ENCODE results near the gene JADE2. TPM values are rescaled to one million over a fixed set of nuclear protein-coding genes. Genes with fewer than 3 reads are reported as not detected.

JADE2 gene
- total and polyA plus RNA-seq, 7 donors, result 4.9 to 53.8 (median 38.5) TPM

DNA sequence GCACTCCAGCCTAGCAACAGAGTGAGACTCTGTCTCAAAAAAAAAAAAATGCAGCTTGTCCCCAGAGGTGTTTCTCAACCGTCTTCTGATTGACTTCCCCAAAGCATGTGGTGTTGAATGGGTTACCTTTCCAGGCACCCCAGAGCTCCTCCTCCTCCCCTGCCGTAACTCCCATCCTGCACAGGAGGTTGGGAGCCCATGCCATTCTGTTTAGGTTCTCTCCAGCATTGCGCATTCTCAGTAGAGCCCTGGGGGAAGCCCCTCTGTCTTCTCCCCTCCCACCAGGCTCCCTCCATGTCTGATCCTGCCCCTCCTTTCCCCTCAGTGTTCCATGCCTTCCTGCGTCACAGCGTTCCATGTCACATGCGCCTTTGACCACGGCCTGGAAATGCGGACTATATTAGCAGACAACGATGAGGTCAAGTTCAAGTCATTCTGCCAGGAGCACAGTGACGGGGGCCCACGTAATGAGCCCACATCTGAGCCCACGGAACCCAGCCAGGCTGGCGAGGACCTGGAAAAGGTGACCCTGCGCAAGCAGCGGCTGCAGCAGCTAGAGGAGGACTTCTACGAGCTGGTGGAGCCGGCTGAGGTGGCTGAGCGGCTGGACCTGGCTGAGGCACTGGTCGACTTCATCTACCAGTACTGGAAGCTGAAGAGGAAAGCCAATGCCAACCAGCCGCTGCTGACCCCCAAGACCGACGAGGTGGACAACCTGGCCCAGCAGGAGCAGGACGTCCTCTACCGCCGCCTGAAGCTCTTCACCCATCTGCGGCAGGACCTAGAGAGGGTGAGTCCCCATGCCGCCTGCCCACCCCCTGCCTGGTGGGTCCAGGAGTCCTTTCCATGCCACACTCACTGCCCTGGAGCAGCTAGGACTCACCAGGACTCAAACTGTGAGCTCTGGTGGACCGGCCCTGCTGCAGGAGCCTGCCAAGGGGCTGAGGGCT lies 40.6 kb downstream of the JADE2 start:
- Histone ChIP-seq H3K4me1 (peaks cover 0 to 46% (median 37%) of the 10 kb centered on the region in 4 donors), H3K36me3 (peaks cover 57 to 95% (median 64%) of the 10 kb centered on the region in 4 donors), H3K4me3 (no peak overlapping the region), H3K27me3 (no peaks in the 10 kb centered on the region), H3K27ac (no peak overlapping the region), H3K9me3 (no peaks in the 10 kb centered on the region)
- WGBS, 2 donors, result 95% methylated on average over 28 of the region's 28 CpGs
- no peak for DNase-seq
- intact Hi-C loops (cut with DNase I), result no loop called here
- no peak for TF ChIP-seq EP300 (IDR thresholded peaks at IDR 0.05)
- TF ChIP-seq POLR2A (IDR thresholded peaks at IDR 0.05), result no peak
- no peak for TF ChIP-seq POLR2AphosphoS5 (IDR thresholded peaks at IDR 0.05)
- TF ChIP-seq, protein P1, sequence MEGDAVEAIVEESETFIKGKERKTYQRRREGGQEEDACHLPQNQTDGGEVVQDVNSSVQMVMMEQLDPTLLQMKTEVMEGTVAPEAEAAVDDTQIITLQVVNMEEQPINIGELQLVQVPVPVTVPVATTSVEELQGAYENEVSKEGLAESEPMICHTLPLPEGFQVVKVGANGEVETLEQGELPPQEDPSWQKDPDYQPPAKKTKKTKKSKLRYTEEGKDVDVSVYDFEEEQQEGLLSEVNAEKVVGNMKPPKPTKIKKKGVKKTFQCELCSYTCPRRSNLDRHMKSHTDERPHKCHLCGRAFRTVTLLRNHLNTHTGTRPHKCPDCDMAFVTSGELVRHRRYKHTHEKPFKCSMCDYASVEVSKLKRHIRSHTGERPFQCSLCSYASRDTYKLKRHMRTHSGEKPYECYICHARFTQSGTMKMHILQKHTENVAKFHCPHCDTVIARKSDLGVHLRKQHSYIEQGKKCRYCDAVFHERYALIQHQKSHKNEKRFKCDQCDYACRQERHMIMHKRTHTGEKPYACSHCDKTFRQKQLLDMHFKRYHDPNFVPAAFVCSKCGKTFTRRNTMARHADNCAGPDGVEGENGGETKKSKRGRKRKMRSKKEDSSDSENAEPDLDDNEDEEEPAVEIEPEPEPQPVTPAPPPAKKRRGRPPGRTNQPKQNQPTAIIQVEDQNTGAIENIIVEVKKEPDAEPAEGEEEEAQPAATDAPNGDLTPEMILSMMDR (IDR thresholded peaks at IDR 0.05), result no peak

DNA sequence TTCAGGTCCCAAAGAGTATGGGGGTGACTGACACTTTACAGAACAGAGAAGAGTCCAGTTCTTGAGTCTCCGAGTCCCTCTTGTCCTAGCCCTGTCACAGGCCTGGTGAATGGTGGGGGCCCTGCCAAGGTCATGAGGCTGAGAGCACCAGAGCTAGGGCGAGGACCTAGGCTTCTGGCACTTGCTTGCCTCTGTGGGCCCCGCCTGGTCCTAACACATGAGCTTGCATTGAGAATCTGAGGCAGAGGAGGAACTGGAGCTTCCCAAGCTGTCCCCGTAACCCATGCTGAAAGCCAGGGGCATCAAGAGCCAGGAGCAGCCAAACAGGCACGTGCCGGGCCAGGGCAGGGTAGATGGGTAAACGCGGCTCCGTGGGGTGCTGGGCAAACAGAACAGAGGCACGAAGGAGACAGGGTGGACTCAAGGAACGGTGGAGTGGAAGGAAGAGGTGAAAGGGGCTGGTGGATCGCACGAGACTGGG lies 41.3 kb downstream of the JADE2 start:
- no peaks in the 10 kb centered on the region for H3K9me3 ChIP-seq
- 89 to 90% methylated on average over 13 of the region's 13 CpGs for WGBS, 2 donors
- H3K36me3 ChIP-seq, result peaks cover 51 to 93% (median 64%) of the 10 kb centered on the region in 4 donors
- peaks cover 0 to 43% (median 38%) of the 10 kb centered on the region in 4 donors for H3K4me1 ChIP-seq
- intact Hi-C loops (cut with DNase I), result no loop called here
- DNase-seq, result no peak
- no peak overlapping the region for H3K4me3 ChIP-seq
- H3K27me3 ChIP-seq, result no peaks in the 10 kb centered on the region
- TF ChIP-seq EP300 (IDR thresholded peaks at IDR 0.05), result no peak
- peak overlapping the region in 1 of 4 donors; percentile 77 for H3K27ac ChIP-seq

DNA sequence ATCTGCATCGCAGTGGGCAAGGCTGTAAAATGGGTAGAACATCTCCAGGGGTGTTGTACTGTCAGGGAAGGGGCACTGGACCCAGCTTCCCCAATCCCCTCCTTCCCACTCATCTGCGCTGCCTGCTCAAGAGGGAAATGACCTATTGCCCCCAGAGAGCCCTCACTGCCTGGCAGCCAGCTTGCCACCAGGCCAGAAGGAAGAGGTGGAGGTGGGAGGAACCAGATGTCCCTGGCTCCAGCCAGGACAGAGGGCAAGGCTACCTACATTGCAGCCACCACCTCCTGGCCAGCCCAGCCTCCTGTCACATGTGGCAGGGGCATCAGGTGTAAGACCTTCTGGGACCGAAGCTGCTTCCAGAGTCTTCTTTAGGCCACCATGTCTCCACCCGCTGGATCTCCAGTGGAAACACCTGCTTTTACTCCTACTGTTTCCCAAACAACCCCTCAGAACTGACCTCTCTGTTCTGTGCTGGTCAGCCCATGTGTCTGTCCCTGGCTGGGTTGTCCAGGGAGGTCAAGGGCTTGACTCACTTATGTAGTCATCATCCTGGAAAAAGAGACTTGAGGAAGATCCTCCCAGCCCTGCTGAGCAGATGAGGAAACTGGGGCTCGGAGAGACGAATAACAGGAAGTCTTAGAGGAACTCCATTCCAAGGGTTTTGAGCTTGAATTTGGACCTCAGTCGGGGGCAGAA lies 42.3 kb downstream of the JADE2 start:
- WGBS, 2 donors, result 82 to 85% methylated on average over 7 of the region's 7 CpGs
- H3K27ac ChIP-seq, result peak overlapping the region; percentile 19 to 77 (median 48)
- no peaks in the 10 kb centered on the region for H3K27me3 ChIP-seq
- H3K4me3 ChIP-seq, result no peak overlapping the region
- intact Hi-C loops (cut with DNase I), result no loop called here
- H3K4me1 ChIP-seq, result peaks cover 0 to 40% (median 37%) of the 10 kb centered on the region in 4 donors
- H3K9me3 ChIP-seq, result no peaks in the 10 kb centered on the region
- peaks cover 44 to 93% (median 64%) of the 10 kb centered on the region in 4 donors for H3K36me3 ChIP-seq
- peak; percentile 86 for DNase-seq
- TF ChIP-seq, protein P1 (IDR thresholded peaks at IDR 0.05), result no peak
- TF ChIP-seq POLR2AphosphoS5 (IDR thresholded peaks at IDR 0.05), result peak in 1 of 4 donors; percentile 6

DNA sequence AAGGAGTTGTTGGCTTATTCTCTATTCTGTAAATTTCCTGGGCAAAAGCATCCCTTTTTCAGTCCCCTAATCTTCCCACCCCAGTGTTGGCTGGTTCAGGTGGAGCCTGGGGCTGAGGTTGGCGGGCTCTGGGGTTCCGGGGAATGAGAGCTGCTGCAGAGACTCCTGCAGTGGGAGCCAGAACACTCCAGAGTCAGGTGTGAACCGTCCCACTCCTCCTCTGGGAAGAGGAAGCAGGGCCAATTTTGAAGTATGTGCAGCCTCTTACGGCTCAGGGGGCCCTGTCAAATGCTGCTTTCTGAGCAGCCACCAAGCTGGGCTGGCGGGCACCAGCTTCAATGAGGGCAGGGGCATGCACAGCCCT lies 42.8 kb downstream of the JADE2 start:
- WGBS, 2 donors, result 85 to 88% methylated on average over 5 of the region's 5 CpGs
- Histone ChIP-seq H3K36me3 (peaks cover 43 to 93% (median 65%) of the 10 kb centered on the region in 4 donors), H3K4me1 (peaks cover 0 to 40% (median 37%) of the 10 kb centered on the region in 4 donors), H3K27me3 (no peaks in the 10 kb centered on the region), H3K27ac (peak overlapping the region; percentile 19 to 77 (median 48)), H3K4me3 (no peak overlapping the region), H3K9me3 (no peaks in the 10 kb centered on the region)
- intact Hi-C loops (cut with DNase I), result no loop called here
- DNase-seq, result no peak
- TF ChIP-seq, protein P1 (IDR thresholded peaks at IDR 0.05), result no peak
- no peak for TF ChIP-seq EP300 (IDR thresholded peaks at IDR 0.05)
- TF ChIP-seq POLR2AphosphoS5 (IDR thresholded peaks at IDR 0.05), result no peak
- no peak for TF ChIP-seq POLR2A (IDR thresholded peaks at IDR 0.05)

Data from sigmoid colon (tissue), 7 donors.